Skin epidermis (tissue), 12 donors: ENCODE data around the gene ZFPM1.
A peak's percentile ranks its signal among the peaks of the same experiment; 100 is the strongest.

Experiments used
- H3K27ac ChIP-seq, 21 experiments: fragments of 200-600 bp; sonication (generic) in 11 of 21; one replicate each; pipeline ENCODE4 v1.5.0; 2020; ENCODE audit warnings: mild to moderate bottlenecking in 3 of 21, inconsistent platforms in 2 of 21, moderate library complexity in 2 of 21
- H3K4me3 ChIP-seq, 7 experiments: fragments of 200-600 bp; sonication (generic) in 2 of 7; one replicate each; pipeline ENCODE4 v1.5.0; 2020; ENCODE audit warnings: inconsistent platforms in 2 of 7, mild to moderate bottlenecking in 2 of 7, moderate library complexity in 1 of 7

Gene ZFPM1

GRCh38 chr16:88532434-88533241, 79.6 kb downstream of the ZFPM1 start:
- Histone ChIP-seq H3K27ac (peak overlapping the region in 5 of 21 experiments; percentile 33 to 59 (median 50)), H3K4me3 (peak overlapping the region in 6 of 7 experiments; percentile 6 to 74 (median 29))

DNA sequence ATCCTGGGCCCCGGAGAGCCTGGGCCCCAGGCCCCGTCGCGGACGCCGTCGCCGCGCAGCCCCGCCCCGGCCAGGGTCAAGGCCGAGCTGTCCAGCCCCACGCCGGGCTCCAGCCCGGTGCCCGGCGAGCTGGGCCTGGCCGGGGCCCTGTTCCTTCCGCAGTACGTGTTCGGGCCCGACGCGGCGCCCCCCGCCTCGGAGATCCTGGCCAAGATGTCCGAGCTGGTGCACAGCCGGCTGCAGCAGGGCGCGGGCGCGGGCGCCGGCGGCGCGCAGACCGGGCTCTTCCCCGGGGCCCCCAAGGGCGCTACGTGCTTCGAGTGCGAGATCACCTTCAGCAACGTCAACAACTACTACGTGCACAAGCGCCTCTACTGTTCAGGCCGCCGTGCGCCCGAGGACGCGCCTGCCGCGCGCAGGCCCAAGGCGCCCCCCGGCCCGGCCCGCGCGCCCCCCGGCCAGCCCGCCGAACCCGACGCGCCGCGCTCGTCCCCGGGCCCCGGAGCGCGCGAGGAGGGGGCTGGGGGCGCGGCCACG, 80.4 kb downstream of the ZFPM1 start:
- Histone ChIP-seq H3K4me3 (peak overlapping the region; percentile 6 to 74 (median 28)), H3K27ac (peak overlapping the region in 5 of 21 experiments; percentile 33 to 59 (median 50))

DNA sequence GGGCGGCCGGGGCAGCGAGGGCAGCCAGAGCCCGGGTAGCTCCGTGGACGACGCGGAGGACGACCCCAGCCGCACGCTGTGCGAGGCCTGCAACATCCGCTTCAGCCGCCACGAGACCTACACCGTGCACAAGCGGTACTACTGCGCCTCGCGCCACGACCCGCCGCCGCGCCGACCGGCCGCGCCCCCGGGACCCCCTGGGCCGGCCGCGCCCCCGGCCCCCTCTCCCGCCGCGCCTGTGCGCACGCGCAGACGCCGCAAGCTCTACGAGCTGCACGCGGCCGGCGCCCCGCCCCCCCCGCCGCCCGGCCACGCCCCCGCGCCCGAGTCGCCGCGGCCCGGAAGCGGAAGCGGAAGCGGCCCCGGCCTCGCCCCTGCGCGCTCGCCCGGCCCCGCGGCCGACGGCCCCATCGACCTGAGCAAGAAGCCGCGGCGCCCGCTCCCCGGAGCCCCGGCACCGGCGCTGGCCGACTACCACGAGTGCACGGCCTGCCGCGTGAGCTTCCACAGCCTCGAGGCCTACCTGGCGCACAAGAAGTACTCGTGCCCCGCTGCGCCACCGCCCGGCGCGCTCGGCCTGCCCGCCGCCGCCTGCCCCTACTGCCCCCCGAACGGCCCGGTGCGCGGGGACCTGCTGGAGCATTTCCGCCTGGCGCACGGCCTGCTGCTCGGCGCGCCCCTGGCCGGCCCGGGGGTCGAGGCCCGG, 81.0 kb downstream of the ZFPM1 start:
- Histone ChIP-seq H3K27ac (peak overlapping the region; percentile 58 to 93 (median 85)), H3K4me3 (peak overlapping the region; percentile 44 to 74 (median 58))

GRCh38 chr16:88534638-88535190, 81.6 kb downstream of the ZFPM1 start:
- Histone ChIP-seq H3K4me3 (peak overlapping the region; percentile 20 to 74 (median 58)), H3K27ac (peak overlapping the region in 15 of 21 experiments; percentile 6 to 93 (median 85))

GRCh38 chr16:88535191-88535856, 82.2 kb downstream of the ZFPM1 start:
- Histone ChIP-seq H3K4me3 (peak overlapping the region; percentile 20 to 74 (median 36)), H3K27ac (peak overlapping the region in 6 of 21 experiments; percentile 6 to 91 (median 46))

- Histone ChIP-seq H3K27ac (no peak overlapping the region), H3K4me3 (no peak overlapping the region)
Observed at GRCh38 chr16:88535857-88536222, 82.8 kb downstream of the ZFPM1 start.

GRCh38 chr16:88536510-88536909, 83.4 kb downstream of the ZFPM1 start:
- Histone ChIP-seq H3K4me3 (no peak overlapping the region), H3K27ac (no peak overlapping the region)

GRCh38 chr16:88536971-88537751, 84.1 kb downstream of the ZFPM1 start:
- Histone ChIP-seq H3K4me3 (no peak overlapping the region), H3K27ac (no peak overlapping the region)

DNA sequence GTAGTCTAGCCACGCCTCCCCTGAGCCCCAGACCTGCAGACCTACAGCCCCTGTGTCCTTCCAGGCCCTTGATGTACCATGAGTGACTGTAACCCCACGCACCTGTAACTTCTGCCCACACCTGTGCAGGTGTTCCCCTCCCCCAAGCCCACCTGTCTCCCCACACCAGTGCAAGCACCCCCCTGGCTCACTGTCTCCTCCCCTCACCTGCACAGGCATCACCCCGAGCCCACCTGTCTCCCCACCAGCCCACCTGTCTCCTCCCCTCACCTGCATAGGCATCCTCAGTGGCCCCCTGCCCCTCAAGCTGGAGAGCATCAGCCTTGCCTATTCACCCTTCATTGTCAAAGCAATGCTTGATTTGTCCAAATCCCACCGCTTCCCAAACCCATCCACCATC, 84.8 kb downstream of the ZFPM1 start:
- Histone ChIP-seq H3K27ac (no peak overlapping the region), H3K4me3 (no peak overlapping the region)

- H3K27ac ChIP-seq = no peak overlapping the region
- H3K4me3 ChIP-seq = no peak overlapping the region
Observed at GRCh38 chr16:88538366-88539060, 85.4 kb downstream of the ZFPM1 start.

DNA sequence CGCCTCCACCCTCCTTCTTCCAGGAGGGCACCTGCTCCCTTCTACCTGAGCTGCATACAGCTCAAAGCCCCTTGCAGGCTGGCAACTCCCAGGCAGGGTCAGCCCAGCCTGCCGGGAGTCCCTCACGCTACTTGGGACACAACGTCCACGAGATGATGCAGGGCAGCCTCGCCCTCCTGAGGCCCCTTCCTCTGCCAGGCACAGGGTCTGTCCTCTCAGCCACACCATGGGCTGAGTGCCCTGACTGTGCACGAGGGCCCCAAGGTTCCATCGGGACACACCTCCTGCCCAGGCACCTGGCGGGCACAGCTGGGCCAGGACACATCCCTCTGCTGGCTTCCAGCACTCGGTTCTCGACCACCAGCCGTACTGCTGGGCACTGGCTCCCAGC, 86.2 kb downstream of the ZFPM1 start:
- no peak overlapping the region for H3K27ac ChIP-seq
- H3K4me3 ChIP-seq = no peak overlapping the region

DNA sequence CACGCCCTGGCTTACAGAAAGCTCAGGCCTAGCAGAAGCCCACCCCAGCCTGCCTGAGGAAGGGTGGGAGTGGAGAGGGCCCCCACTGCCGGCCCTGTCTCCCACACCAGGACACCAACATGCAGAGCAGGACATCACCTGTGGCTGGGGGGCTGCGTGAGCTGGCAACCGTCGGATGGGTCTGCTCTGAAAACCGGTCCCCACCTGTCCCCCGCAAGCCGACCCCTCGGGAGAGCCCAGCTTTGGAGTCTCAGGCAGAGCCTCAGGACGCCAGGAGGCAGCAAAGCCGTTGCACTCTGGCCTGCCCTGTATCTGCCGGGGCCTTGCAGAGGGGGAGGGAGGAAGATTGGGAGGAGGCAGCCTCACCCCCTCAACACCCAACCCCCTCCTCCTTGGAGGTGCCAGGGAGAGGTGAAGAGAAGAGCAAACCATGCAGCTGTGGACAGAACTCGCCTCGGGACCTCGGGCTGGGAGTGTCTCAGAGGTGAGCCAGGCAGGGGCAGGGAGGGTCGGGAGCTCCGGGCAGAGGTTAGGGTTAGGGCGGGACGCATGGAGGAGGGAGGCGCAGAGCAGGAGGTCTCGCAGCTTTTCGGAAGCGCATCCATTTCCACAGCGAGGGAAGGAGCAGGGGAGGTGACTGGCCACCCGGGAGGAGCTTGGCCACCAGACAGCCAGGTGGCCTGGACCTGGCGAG, 86.7 kb downstream of the ZFPM1 start:
- Histone ChIP-seq H3K4me3 (no peak overlapping the region), H3K27ac (no peak overlapping the region)

GRCh38 chr16:88540346-88540977, 87.4 kb downstream of the ZFPM1 start:
- H3K27ac ChIP-seq = no peak overlapping the region

GRCh38 chr16:88541831-88542616, 88.9 kb downstream of the ZFPM1 start:
- H3K27ac ChIP-seq = no peak overlapping the region
- H3K4me3 ChIP-seq = no peak overlapping the region

More at GRCh38 chr16:88540346-88540977, 87.4 kb downstream of the ZFPM1 start:
- no peak overlapping the region for H3K4me3 ChIP-seq

GRCh38 chr16:88543230-88543813, 90.2 kb downstream of the ZFPM1 start:
- Histone ChIP-seq H3K4me3 (no peak overlapping the region), H3K27ac (no peak overlapping the region)

GRCh38 chr16:88545781-88546180, 92.7 kb downstream of the ZFPM1 start:
- Histone ChIP-seq H3K27ac (no peak overlapping the region), H3K4me3 (no peak overlapping the region)
